ENCODE data around the gene ITIH5. TPM values are rescaled to one million over a fixed set of nuclear protein-coding genes. Genes with fewer than 3 reads are reported as not detected.

Gene ITIH5
- total and polyA plus RNA-seq, 10 donors: 0.59 to 5.2 (median 1.7) TPM

DNA sequence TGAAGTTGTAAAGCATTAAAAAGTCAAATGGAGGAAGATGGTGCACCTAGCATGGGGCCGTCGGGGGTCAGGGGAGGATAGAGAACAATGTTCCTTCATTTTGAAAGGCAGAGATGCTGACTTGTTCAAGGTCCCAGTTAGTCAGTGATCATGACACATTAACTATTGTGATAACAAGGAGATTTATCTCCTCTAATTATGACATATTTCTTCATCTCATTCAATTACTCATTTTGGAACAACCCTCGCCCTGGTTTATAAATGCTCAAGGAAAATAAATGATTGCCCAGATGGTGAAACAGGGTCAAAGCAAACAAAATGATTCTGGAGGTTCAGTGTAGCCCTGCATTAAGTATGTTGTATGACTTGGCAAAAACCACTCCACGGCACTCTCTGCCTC lies 106.2 kb downstream of the ITIH5 start:
- intact Hi-C loops (cut with DNase I; ENCODE audit: low total_unique reads): no loop called here
- 60 to 64% (median 62%) methylated on average over 4 of the region's 4 CpGs for WGBS, 5 donors
- Histone ChIP-seq H3K27ac (no peak overlapping the region), H3K4me1 (peaks cover 5 to 39% (median 24%) of the 10 kb centered on the region in 6 donors), H3K27me3 (replicated peaks in 1 of 7) (peaks cover 0 to 4% (median 0%) of the 10 kb centered on the region in 7 donors), H3K9me3 (no peaks in the 10 kb centered on the region), H3K36me3 (no peaks in the 10 kb centered on the region), H3K4me3 (no peak overlapping the region)
- TF ChIP-seq POLR2A (IDR thresholded peaks at IDR 0.05) (no peak), POLR2AphosphoS5 (IDR thresholded peaks at IDR 0.05) (no peak)
- TF ChIP-seq, protein P1, sequence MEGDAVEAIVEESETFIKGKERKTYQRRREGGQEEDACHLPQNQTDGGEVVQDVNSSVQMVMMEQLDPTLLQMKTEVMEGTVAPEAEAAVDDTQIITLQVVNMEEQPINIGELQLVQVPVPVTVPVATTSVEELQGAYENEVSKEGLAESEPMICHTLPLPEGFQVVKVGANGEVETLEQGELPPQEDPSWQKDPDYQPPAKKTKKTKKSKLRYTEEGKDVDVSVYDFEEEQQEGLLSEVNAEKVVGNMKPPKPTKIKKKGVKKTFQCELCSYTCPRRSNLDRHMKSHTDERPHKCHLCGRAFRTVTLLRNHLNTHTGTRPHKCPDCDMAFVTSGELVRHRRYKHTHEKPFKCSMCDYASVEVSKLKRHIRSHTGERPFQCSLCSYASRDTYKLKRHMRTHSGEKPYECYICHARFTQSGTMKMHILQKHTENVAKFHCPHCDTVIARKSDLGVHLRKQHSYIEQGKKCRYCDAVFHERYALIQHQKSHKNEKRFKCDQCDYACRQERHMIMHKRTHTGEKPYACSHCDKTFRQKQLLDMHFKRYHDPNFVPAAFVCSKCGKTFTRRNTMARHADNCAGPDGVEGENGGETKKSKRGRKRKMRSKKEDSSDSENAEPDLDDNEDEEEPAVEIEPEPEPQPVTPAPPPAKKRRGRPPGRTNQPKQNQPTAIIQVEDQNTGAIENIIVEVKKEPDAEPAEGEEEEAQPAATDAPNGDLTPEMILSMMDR (IDR thresholded peaks at IDR 0.05 in 8 of 11, conservative IDR thresholded peaks at IDR 0.05 in 3 of 11): no peak
- DNase-seq: no peak

DNA sequence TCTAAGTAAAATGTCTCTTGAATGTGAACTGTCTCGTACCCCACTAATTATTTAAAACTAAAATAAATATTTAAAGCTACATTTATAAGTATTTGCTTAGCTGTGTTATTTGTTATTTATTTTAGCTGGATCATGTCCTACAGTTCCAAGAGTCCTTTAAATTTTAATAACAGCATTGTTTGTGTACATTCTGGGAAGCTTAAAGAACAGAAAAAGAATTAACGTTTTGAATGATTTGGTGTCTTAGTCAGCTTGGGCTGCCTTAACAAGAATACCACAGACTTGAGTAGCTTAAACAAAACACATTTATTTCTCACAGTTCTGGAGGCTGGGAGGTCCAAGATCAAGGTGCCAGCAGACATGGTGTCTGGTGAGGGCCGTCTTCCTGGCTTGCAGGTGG lies 107.4 kb downstream of the ITIH5 start:
- DNase-seq: no peak
- Histone ChIP-seq H3K36me3 (no peaks in the 10 kb centered on the region), H3K27me3 (replicated peaks in 1 of 7) (peaks cover 0 to 4% (median 0%) of the 10 kb centered on the region in 7 donors), H3K4me1 (peaks cover 5 to 39% (median 24%) of the 10 kb centered on the region in 6 donors), H3K4me3 (no peak overlapping the region), H3K27ac (no peak overlapping the region), H3K9me3 (no peaks in the 10 kb centered on the region)
- 82 to 91% (median 89%) methylated on average over 3 of the region's 3 CpGs for WGBS, 5 donors
- intact Hi-C loops (cut with DNase I; ENCODE audit: low total_unique reads): no loop called here
- TF ChIP-seq, protein P1 (IDR thresholded peaks at IDR 0.05 in 8 of 11, conservative IDR thresholded peaks at IDR 0.05 in 3 of 11): no peak
- TF ChIP-seq POLR2AphosphoS5 (IDR thresholded peaks at IDR 0.05): no peak
- no peak for TF ChIP-seq POLR2A (IDR thresholded peaks at IDR 0.05)

DNA sequence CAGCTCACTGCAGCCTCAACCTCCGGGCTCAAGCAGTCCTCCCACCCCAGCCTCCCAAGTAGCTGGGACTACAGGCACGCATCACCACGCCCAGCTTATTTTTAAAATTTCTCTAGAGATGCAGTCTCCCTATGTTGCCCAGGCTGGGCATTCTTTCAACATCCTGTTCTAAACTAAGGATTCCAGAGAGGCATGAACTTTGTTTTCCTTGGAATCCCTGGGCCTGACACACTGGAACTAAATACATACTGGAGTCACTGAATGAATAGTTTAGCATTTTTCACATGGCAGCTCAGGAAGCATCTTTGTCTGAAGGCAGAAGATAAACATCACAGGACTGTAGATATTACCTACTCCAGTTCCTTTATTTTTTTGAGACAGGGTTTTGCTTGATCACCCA lies 108.7 kb downstream of the ITIH5 start:
- no peak for DNase-seq
- 84 to 98% (median 88%) methylated on average over 3 of the region's 3 CpGs for WGBS, 5 donors
- H3K4me1 ChIP-seq: peaks cover 5 to 27% (median 14%) of the 10 kb centered on the region in 6 donors
- intact Hi-C loops (cut with DNase I; ENCODE audit: low total_unique reads): no loop called here
- H3K27ac ChIP-seq: no peak overlapping the region
- H3K9me3 ChIP-seq: no peaks in the 10 kb centered on the region
- no peaks in the 10 kb centered on the region for H3K36me3 ChIP-seq
- H3K4me3 ChIP-seq: no peak overlapping the region
- H3K27me3 ChIP-seq (replicated peaks in 1 of 7): peaks cover 0 to 4% (median 0%) of the 10 kb centered on the region in 7 donors
- TF ChIP-seq POLR2AphosphoS5 (IDR thresholded peaks at IDR 0.05): no peak

DNA sequence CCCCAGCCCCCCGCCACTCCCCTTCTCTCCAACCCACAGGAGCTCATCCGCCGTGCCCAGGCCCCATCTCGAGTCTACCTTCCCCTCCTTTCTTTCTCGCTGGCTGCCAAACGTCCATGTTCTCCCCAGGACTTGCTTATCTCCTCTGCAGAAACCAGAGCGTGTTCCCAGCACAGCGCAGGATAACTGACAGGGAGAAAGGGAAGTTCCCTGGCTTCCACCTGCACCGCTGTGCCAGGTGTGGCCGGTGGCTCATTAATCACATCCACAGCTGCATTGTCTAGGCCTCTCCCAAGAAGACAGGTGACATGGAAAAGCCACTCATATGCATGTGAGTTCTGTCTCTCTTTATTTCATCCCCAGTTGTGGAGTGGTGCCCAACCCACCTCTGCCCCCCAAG lies 113.2 kb downstream of the ITIH5 start:
- Histone ChIP-seq H3K4me1 (peaks cover 0 to 3% (median 0%) of the 10 kb centered on the region in 6 donors), H3K27ac (no peak overlapping the region), H3K9me3 (no peaks in the 10 kb centered on the region), H3K4me3 (no peak overlapping the region), H3K36me3 (no peaks in the 10 kb centered on the region), H3K27me3 (replicated peaks in 1 of 7) (peaks cover 0 to 4% (median 0%) of the 10 kb centered on the region in 7 donors)
- DNase-seq: no peak
- TF ChIP-seq POLR2A (IDR thresholded peaks at IDR 0.05) (no peak), POLR2AphosphoS5 (IDR thresholded peaks at IDR 0.05) (no peak)
- TF ChIP-seq, protein P1 (IDR thresholded peaks at IDR 0.05 in 8 of 11, conservative IDR thresholded peaks at IDR 0.05 in 3 of 11): no peak
- intact Hi-C loops (cut with DNase I; ENCODE audit: low total_unique reads): no loop called here
- 90 to 94% (median 94%) methylated on average over 10 of the region's 10 CpGs for WGBS, 5 donors

All from spleen (tissue), 11 donors.